Neural progenitor cell (in vitro differentiated cells): ENCODE data around the gene ANKRD23.

ENCODE experiments used
- CTCF ChIP-seq: fragments of 200-600 bp; sonication (generic); IDR thresholded peaks from 2 replicates; pipeline ENCODE4 v1.5.1; 2017; ENCODE audit warnings: antibody characterized with exemption, mild to moderate bottlenecking
- EZH2 ChIP-seq: fragments of 200-600 bp; sonication (generic); IDR thresholded peaks from 2 replicates; pipeline ENCODE4 v1.6.1; 2017; ENCODE audit warnings: antibody characterized with exemption, mild to moderate bottlenecking, moderate library complexity

GRCh38 chr2:96870626-96871255 lies 26.9 kb upstream of the ANKRD23 start:
- TF ChIP-seq CTCF = no peak
- no peak for TF ChIP-seq EZH2
